Fibroblast of lung (primary cell): ENCODE measurements around the gene CR1.
"Not testable (repeated sequence)": the region's sequence is repeated elsewhere in the genome, so short reads cannot be mapped to it uniquely, and the experiment has no call there.

ENCODE experiments used
- EZH2 ChIP-seq: IDR thresholded peaks from 2 replicates; pipeline ENCODE4 v1.5.1; 2012; ENCODE audit warnings: low read length, control low read depth, mild to moderate bottlenecking; ENCODE audit errors: missing control alignments
- TF ChIP-seq, protein P1 (sequence below), 2 donors: IDR thresholded peaks in 1 of 2; conservative IDR thresholded peaks in 1 of 2; 1 replicate in 1 of 2; 2 replicates in 1 of 2; pipeline ENCODE4 v1.5.1; 2011 to 2012; ENCODE audit warnings: low read length in 2 of 2, control low read depth in 1 of 2, inconsistent platforms in 1 of 2, low read depth in 1 of 2, mild to moderate bottlenecking in 1 of 2

DNA sequence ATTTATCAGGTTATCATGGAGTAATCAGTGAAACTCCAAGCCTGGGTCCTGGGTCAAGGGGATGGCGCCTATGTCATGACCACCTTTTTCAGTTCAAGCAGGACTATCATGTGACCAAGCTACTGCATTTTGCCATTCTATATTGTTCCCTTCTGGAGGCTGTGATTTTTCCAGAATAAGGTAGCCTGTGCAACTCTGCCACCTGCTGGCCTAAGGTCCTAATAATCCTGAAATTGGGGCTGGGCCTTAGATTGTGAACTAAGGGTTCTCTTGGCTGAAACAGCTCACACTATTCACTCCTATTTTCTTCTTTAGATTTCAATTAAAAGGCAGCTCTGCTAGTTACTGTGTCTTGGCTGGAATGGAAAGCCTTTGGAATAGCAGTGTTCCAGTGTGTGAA, 32.4 kb downstream of the CR1 start:
- TF ChIP-seq, protein P1, sequence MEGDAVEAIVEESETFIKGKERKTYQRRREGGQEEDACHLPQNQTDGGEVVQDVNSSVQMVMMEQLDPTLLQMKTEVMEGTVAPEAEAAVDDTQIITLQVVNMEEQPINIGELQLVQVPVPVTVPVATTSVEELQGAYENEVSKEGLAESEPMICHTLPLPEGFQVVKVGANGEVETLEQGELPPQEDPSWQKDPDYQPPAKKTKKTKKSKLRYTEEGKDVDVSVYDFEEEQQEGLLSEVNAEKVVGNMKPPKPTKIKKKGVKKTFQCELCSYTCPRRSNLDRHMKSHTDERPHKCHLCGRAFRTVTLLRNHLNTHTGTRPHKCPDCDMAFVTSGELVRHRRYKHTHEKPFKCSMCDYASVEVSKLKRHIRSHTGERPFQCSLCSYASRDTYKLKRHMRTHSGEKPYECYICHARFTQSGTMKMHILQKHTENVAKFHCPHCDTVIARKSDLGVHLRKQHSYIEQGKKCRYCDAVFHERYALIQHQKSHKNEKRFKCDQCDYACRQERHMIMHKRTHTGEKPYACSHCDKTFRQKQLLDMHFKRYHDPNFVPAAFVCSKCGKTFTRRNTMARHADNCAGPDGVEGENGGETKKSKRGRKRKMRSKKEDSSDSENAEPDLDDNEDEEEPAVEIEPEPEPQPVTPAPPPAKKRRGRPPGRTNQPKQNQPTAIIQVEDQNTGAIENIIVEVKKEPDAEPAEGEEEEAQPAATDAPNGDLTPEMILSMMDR (conservative IDR thresholded peaks at IDR 0.05 in 1 of 2, IDR thresholded peaks at IDR 0.05 in 1 of 2; ENCODE audit: low read depth in 1 of 2, low read length in 2 of 2): not testable (repeated sequence)
- not testable (repeated sequence) for TF ChIP-seq EZH2
